ENCODE data around the gene ARSA.

- TF ChIP-seq, protein P1, sequence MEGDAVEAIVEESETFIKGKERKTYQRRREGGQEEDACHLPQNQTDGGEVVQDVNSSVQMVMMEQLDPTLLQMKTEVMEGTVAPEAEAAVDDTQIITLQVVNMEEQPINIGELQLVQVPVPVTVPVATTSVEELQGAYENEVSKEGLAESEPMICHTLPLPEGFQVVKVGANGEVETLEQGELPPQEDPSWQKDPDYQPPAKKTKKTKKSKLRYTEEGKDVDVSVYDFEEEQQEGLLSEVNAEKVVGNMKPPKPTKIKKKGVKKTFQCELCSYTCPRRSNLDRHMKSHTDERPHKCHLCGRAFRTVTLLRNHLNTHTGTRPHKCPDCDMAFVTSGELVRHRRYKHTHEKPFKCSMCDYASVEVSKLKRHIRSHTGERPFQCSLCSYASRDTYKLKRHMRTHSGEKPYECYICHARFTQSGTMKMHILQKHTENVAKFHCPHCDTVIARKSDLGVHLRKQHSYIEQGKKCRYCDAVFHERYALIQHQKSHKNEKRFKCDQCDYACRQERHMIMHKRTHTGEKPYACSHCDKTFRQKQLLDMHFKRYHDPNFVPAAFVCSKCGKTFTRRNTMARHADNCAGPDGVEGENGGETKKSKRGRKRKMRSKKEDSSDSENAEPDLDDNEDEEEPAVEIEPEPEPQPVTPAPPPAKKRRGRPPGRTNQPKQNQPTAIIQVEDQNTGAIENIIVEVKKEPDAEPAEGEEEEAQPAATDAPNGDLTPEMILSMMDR (IDR thresholded peaks at IDR 0.05; ENCODE audit: extremely low read depth in 1 of 2, insufficient read depth in 1 of 2, low read depth in 1 of 2, low read length in 2 of 2) = no peak
- no peak for TF ChIP-seq EZH2 (IDR thresholded peaks at IDR 0.05; ENCODE audit: borderline replicate concordance, low read depth, low read length, severe bottlenecking)
- no peak for TF ChIP-seq POLR2A (IDR thresholded peaks at IDR 0.05; ENCODE audit: low read depth, low read length)
- TF ChIP-seq MYC (IDR thresholded peaks at IDR 0.05; ENCODE audit: low read depth, low read length) = no peak
- TF ChIP-seq JUN (IDR thresholded peaks at IDR 0.05; ENCODE audit: borderline replicate concordance, insufficient read depth, insufficient read length, low read depth) = no peak
- no peak for TF ChIP-seq MAX (IDR thresholded peaks at IDR 0.05; ENCODE audit: insufficient read depth, insufficient read length)
- no peak for TF ChIP-seq GATA2 (IDR thresholded peaks at IDR 0.05; ENCODE audit: insufficient read depth, insufficient read length, low read depth, low read length)
- TF ChIP-seq POLR2AphosphoS5 (IDR thresholded peaks at IDR 0.05; ENCODE audit: insufficient read depth, low read depth, low read length) = no peak
Observed at GRCh38 chr22:50587407-50587806, 40.5 kb downstream of the ARSA start.
